HL-60/S4 (cell line): ENCODE results near the gene ATCAY.
"Not testable (repeated sequence)": the region's sequence is repeated elsewhere in the genome, so short reads cannot be mapped to it uniquely, and the experiment has no call there.

Experiments
- in situ Hi-C: fragments of 300-500 bp; cut with MboI; formaldehyde crosslinking; loops from 2 replicates; pipeline ENCODE4 v1.14.3; 2022; ENCODE audit warnings: low sequenced_read_pairs

ATCAY gene

DNA sequence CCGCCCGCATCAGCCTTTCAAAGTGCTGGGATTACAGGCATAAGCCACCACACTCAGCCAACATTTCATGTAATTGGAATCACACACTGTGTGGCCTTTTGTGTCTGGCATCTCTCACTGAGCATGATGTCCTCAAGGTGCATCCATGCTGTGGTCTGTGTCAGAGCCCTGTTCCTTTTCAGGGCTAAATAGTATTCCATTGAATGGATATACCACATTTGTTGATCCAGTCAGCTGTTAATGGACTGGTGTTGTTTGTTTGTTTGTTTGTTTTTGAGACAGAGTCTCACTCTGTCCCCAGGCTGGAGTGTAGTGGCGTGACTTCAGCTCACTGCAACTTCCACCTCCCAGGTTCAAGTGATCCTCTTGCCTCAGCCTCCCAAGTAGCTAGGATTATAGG, 17.9 kb downstream of the ATCAY start:
- in situ Hi-C loops = no loop called here

DNA sequence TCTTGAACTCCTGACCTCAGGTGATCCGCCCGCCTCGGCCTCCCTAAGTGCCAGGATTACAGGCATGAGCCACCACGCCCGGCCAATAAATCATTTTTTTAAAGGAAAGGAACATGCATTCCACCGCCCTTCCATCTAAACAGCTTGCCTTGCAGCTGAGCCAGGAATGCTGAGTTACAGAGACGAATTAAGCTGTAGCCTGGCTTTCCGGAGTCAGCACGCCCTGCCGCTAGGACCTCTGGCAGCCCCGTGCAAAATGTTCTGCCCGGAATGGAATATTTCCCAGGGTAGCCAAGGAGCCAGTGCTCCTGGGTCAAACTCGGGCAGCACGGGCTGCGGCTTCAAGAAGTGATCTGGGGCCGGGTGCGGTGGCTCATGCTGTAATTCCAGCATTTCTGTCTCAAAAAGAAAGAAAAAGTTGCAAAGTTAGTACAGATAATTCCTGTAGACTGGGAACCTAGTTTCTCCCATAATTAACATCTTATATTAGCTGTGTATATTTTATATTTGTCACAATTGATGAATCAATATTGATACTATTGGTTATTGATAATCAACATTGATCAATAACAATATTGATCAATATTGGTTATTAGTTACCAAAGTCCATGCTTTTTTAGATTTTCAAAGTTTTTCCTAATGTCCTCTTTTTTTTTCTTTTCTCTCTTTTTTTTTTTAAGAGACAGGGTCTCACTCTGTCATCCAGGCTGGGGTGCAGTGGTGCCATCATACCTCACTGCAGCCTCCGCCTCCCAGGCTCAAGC, 19.2 kb downstream of the ATCAY start:
- in situ Hi-C loops = no loop called here

DNA sequence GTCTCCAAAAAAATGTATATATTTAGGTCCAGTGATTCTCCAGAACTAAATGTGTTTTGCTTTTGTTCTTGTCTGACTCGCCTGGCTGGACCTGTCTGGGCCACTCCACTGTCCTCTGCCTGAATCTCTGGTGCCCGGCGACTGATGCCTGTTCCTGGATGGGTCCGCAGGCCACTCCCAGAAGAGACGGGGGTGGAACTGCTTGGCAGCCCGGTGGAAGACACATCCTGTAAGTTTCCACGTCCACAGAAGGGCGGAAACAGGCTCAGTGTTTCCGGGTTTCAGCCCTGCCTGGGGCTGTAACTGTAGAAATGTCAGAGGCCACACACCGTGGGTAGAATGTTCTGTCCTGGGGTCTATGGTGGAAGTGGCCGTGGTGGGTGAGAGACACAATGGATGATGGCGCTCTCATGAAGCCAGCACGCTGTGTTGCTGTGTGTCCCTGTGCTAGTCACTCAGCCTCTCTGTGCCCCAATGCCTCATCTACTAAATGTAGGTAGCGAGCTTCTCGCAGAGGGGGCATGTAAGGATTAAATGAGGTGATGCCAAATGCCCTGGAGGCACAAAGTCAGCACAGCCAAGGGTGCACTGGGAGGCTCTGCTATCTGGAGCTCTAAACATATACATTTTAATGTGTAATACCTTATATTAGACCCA, 22.0 kb downstream of the ATCAY start:
- in situ Hi-C loops = no loop called here

DNA sequence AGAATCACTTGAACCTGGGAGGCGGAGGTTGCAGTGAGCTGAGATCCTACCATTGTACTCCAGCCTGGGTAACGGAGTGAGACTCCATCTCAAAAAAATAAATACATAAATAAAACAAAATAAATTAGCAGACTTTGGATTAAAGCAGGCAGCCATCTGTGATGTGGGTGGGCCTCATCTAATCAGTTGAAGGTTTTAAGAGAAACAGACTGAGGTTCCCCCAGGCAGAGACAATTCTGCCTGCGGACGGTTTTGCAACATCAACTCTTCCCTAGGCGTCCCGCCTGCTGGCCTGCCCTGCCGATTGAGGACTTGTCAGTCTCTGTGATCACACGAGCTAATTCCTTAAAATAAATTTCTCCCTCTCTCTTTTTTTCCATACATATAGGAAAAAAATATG, 23.7 kb downstream of the ATCAY start:
- in situ Hi-C loops = no loop called here

DNA sequence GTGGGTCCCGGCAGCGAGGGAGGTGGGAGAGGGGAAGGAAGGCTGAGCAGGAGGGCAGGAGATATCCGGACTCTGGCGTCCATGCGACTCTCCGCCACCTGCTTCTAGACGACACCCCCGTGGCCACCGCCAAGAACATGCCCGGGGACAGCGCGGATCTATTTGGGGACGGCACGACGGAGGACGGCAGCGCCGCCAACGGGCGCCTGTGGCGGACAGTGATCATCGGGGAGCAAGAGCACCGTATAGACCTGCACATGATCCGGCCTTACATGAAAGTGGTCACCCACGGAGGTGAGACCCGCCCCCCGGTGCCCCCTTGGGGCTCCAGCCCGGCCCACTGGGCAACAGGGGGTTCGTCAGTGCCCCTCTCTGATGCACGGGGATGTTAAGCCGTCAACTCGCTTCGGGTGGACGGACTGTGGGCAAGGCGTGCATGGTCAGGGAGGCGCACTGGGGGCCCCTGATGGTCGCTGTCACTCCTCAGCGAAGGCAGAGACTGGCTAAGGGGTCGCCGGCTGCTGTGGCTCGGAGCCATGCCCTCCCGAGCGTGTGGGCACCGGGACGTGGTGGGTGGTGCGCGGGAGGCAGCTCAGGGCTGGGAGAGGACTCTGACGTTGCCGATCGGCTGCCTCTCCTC, 27.3 kb downstream of the ATCAY start:
- in situ Hi-C loops = no loop called here

DNA sequence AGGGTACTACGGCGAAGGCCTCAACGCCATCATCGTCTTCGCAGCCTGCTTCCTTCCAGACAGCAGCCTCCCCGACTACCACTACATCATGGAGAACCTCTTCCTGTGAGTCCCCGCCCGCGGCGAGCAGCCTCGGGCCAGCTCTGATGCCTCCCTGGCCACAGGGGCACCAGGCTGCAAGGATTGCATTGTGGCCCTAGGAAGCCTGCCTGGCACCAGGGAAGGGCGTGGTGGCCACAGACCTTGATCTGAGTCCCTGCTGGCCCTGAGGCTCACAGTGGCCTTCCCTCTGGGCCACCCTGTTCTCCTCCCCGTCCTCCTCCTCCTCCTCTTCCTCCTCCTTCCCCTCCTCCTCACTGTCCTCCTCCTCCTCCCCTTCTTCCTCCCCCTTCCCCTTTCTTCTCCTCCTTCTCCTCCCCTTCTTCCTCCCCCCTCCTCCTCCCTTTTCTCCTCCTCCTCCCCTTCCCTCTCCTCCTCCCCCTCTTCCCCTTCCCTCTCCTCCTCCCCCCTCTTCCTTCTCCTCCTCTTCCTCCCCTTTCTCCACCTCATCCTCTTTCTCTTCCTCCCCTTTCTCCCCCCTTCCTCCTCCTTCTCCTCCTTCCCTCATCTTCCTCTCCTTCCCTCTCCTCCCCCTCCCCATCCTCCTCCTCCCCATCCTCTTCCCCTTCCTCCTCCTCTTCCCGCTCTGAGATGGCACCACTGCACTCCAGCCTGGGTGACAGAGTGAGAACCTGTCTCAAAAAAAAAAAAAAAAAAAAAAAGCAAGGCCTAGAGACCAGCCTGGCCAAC, 28.0 kb downstream of the ATCAY start:
- in situ Hi-C loops = no loop called here

DNA sequence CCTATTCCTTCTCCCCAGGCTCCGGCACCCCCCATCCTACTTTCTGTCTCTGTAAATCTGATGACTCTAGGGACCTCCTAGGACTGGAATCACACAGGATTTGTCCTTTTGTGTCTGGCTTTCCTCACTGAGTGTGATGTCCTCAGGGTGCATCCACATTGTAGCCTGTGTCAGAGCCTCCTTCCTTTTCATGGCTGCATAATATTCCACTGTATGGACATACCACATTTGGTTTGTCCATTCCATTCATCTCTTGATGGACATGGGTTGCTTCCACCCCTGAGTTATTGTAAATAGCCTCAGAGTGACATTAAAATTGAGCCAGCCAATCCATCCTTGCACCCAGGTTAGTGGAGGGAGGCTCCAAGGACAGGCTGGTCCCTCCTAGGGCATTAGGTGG, 29.6 kb downstream of the ATCAY start:
- in situ Hi-C loops = no loop called here

DNA sequence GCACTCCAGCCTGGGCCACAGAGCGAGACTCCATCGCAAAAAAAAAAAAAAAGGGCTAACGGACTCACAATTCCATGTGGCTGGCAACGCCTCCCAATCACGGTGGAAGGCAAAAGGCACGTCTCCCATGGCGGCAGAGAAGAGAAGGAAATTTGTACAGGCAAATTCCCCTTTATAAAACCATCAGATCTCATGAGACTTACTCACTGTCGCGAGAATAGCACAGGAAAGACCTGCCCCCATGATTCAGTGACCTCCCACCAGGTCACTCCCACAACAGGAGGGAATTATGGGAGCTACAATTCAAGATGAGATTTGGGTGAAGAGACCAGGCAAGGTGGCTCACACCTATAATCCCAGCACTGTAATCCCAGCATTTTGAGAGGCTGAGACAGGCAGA, 33.7 kb downstream of the ATCAY start:
- in situ Hi-C loops = no loop called here

DNA sequence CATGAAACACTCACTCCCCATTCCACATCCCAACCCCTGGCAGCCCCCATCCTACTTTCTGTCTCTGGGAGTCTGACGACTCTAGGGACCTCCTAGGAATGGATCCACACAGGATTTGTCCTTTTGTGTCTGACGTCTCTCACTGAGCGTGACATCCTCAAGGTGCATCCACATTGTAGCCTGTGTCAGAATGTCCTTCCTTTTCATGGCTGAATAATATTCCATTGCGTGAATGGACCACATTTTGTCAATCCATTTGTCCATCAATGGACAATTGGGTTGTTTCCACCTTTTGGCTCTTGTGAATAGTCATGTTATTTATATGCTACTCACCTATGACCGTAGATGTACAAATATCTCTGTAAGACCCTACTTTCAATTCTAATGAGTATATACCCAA, 35.5 kb downstream of the ATCAY start:
- in situ Hi-C loops = no loop called here

DNA sequence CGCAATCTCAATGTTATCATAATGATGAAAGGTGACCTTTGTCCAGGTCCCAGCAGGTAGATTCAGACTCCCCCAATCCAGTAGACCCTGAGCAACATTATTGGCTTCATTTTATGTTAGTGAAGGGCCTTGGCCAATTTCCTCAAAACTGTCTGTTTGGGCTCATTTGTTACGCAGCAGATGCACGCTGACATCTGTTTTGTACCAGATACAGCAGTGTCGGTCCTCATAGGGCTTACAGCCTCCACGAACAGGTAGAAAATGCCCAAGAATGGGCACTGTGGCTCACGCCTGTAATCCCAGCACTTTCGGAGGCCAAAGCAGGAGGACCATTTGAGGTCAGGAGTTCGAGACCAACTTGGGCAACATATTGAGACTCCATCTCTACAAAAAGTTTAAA, 39.3 kb downstream of the ATCAY start:
- in situ Hi-C loops = no loop called here

DNA sequence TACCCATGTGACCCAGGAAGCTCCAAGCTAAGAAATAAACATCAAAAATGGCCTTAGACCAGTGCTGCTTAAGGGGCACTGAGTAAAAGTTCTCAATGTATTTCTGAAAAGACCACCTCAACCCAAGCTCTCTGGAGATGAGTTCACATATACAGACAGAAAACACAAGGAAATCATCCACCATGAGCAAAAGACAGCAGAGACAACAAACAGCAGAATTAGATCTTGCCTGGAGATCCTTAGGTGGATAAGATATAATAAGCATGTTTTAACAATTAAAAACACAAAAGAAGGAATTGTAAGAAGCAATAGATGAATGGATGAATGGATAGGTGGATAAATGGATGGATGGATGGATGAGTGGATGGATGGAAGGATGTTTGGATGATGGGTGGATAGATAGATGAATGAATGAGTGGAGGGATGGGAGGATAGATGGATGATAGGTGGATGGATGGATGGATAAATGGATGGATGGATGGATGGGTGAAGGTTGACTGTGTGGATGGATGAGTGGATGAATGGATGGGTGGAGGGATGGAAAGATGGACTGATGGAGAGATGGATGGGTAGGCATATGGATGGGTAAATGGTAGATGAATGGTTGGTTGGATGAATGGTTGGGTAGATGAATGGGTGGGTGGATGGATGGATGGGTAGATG, 42.7 kb downstream of the ATCAY start:
- in situ Hi-C loops = no loop called here

DNA sequence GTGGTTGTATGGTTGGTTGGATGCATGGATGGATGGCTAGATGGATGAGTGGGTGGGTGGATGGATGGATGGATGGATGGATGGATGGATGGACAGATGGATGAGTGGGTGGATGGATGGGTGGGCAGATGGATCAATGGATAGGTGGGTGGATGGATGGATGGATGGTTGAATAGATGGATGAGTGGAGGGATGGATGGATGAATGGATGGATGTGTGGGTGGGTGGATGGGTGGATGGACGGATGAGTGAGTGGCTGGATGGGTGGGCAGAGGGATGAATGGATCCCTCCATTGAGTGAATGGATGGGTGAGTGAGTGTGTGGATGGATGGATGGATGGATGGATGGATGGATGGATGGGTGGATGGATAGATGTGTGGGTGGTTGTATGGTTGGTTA, 43.4 kb downstream of the ATCAY start:
- in situ Hi-C loops = no loop called here

DNA sequence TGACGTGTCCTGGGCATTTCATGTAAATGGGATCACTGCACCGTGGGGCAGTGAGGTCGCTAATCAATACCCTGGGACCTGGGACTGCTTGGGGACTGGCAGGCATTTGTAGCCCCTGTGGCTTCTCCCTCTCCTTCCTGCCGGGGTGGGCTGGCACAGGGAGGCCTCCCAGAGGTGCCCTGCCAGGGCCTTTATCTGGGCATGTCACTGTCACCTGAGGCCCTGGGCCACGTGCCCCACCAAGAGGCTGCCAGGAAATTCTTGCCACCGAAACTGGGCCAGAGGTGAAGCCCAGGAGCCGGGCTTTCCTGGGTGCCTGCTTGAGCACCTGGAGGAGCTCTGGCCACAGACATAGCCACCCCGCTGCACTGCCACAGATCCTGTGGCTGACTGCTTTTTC, 50.6 kb downstream of the ATCAY start:
- in situ Hi-C loops = no loop called here

DNA sequence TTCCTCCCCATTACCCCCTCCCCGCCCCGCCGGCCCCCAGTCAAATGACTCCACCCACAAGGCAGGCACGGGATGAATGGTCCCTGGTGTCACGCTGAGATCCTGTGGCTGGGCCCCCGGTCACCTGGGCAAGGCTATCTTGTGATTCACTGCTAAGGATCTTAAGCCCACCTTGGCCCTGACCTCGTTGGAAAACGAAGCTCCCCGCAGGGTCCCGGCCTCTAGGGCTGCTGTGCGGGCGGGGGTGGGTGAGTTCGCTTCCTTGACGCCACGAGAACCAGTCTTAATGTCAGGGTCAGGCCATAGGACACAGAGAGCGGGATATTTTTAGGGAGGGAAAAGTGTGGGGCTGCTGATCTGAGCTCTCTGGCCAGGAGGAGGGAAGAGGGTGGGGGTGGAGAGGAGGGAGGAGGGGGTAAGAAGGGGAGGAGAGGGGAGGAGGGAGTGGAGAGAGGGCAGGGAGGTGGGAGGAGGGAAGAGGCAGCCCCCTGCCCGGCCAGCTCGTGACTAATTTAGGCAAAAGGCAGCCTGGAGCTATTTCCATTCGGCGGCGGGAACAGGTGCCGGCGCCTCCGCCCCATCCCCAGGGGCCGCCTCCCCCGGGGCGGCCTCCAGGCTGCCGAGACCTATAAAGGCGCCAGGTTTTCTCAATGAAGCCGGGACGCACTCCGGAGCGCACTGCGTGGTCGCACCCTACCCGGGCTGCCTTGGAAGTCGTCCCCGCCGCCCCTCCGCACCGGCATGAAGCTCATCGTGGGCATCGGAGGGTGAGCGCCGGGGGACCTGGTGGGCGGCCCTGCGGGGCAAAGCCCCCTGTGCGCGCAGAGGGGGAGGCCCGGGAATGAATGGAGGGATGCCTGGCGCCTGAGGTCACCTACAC, 52.7 kb downstream of the ATCAY start, which contains the start of gene NMRK2:
Gene NMRK2, plus strand, starts transcription at position 139 of the 880 bp plus-strand sequence. Its CDS starts 603 bp downstream, at position 742.
- in situ Hi-C loops = no loop called here

DNA sequence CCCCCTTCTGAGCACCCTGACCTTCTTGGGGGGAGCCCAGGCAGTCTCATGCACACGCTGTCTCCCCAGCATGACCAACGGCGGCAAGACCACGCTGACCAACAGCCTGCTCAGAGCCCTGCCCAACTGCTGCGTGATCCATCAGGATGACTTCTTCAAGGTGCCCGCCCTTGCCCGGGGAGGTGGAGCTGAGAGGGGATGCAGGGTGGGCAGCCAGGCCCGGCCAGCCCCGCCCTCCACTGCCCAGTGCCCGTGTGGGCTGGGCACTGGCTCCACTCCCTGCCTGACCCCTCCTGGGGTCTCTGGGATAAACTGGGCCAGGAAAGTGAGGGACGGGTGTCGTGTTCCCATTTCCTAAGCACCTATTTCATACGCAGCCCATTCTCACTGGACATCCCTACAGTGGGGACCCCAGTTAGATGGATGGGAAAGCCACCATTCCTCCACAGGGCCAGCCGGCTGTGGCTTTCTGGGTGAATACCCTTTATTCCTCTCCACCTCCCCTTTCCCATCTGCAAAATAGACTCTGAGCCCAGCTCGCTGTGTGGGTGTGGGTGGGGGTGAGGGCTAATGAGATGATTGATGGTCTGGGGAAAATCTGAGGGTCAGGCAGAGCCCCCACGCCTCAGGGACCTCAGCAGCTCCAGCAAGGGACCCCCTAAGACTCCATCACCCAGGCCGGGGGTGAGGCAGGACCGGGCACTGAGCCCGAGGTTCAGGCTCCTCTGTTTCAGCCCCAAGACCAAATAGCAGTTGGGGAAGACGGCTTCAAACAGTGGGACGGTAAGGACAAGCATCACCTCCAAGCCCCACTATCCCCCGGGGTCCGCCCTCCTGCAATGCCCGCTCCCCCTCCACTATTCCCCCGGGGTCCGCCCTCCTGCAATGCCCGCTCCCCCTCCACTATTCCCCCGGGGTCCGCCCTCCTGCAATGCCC, 56.3 kb downstream of the ATCAY start:
- in situ Hi-C loops = no loop called here

DNA sequence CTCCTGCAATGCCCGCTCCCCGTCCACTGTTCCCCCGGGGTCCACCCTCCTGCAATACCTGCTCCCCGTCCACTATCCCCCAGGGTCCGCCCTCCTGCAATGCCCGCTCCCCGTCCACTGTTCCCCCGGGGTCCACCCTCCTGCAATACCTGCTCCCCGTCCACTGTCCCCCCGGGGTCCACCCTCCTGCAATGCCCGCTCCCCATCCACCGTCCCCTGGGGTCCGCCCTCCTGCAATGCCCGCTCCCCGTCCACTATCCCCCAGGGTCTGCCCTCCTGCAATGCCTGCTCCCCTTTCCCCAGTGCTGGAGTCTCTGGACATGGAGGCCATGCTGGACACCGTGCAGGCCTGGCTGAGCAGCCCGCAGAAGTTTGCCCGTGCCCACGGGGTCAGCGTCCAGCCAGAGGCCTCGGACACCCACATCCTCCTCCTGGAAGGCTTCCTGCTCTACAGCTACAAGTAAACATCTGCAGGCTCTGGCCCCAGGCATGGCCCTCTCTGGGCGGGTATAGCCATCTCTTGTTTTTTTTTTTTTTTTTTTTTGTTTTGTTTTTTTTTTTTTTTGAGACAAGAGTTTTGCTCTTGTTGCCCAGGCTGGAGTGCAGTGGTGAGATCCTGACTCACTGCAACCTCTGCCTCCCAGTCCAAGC, 57.9 kb downstream of the ATCAY start:
- in situ Hi-C loops = not testable (repeated sequence)

DNA sequence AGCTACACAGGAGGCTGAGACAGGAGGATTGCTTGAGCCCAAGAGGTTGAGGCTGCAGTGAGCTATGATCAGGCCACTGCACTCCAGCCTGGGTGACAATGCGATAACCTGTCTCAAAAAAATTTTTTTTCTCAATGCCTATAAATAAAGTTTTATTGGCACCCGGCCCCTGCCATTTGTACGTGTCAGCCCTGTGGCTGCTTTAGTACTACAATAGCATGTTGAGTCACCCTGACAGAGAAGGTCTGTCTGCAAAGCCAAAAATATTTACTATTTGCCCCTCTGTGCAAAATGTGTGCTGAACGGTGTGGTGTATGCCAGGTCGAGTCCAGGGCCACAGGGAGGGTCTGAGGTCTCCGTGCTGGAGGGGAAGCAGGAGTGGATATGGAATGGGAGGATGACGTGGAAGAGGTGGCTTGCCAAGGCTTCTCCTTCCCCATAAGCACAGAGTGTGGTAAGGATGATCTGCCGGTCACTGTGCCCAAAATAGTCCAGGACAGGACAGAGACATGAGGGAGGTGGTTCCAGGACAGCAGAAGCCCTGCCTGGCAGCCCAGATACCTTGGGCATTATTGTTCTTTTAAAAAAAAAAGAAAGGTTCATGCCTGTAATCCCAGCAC, 62.4 kb downstream of the ATCAY start:
- in situ Hi-C loops = no loop called here
